HG03354 (cell line): ENCODE measurements around the gene AADAT.

ENCODE experiments used
- ATAC-seq: cut with Tn5 transposase; IDR thresholded peaks from one replicate; pipeline ENCODE4 v1.9.1; 2021; ENCODE audit warnings: mild to moderate bottlenecking; ENCODE audit not compliant: unreplicated experiment, poor library complexity, severe bottlenecking

Gene AADAT

DNA sequence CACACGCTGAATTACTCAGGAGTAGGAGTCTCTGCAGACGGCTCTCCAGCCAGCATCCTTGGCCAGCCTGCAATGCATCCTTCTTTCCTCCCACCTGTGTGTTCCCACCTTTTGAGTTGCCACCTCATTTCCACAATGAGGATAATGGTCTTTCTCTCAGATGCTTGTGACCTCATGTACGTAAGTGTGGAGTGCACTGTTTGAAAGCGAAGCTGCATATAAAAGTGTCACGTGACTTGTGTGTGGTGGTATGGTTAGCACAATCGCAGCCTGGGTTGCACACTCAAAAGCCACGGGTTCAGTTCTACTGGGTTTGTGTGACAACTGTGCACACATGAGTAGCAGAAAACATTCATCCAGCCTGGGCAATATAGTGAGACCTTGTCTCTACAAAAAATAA lies 51.5 kb downstream of the AADAT start:
- ATAC-seq: no peak

DNA sequence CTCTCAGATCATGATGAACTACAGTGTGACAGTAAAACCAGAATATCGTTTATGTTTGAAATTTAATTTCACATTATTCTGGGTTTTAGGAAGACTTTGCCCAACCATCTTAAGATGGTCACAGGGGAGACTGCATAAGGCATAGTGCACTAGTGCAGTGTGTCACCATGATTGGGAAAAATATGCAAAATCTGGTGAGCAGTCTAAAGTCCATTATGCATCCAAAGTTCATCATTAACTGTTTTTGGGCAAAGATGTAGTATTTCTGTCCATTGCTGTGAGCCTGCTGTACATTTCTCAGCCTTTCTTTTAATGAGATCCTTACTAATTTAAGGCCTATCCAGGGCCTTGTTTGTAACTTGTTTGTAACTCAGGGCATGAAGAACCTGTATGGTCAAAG lies 52.3 kb downstream of the AADAT start:
- no peak for ATAC-seq

DNA sequence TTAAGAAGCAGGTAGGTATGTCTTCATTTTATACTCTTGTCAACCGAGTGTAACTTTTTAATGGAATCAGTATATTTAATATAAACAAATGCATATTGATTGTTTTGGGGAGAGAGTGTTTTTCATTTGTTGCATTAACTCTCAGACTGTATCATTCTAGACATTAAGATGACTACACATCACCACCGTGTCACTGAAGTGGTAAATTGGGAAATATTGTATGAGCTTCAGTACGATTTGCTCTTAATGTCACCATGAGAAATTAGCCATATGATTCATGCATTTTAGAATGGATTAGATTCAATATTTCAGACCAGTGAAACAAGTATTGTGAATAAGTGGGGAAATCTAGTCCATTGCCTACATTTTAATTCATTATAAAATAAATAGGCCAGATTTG lies 53.9 kb downstream of the AADAT start:
- ATAC-seq: no peak

DNA sequence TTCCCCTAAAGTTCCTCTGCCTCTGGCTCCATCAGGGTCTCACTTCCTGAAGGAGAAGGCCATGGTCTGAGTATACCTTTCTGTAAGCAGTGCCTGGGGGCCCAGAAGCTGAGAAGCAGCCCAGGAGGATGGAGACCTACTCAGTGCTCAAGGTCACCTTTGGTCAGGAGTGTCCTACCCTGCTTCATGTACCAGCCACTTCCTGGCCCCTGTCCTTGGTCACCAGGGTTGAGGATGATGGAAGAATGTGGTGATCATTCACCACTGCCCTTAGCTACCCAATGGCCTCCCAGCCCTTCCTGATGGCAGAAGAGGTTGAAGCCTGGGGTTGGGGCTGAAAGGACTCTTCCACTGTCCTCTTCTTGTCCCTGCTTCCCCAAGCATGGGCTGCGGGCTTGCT lies 54.5 kb downstream of the AADAT start:
- no peak for ATAC-seq

GRCh38 chr4:170033999-170034398 lies 55.8 kb downstream of the AADAT start:
- no peak for ATAC-seq

- no peak for ATAC-seq
Observed at GRCh38 chr4:170030121-170030520, 59.6 kb downstream of the AADAT start.

DNA sequence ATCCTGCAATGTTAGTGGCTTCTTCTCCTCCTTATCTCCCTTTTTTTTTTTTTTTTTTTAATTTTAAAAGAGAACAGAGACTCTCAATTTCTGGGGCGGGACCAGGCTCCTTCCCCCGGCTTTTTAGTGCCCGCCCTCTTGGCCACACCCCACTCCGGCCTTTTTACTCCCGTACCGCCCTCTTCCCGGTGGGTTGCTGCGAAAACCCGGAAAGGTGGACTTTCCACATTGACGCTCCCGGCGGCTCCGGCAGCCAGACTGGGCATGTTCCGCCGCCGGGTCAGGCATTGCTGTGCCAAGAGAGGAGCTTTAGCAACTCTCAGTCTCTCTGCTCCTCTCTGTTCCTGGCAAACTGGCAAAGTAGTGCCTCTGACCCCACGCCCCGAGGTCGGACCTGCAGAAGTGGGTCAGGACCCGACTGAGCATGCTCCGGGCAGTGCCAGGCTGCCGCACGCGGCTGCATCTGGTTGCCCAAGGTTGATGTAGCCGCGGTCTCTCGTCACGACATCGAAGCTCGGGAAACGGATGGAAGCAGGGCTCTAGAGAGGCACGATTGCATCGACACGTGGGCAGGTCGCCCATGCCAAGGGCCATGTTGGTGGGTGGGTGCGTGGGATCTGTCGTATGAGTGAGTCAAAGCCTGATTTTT lies 62.5 kb downstream of the AADAT start:
- peak; percentile 82 for ATAC-seq

GRCh38 chr4:170026253-170027021 lies 63.3 kb downstream of the AADAT start, which contains the start of gene MFAP3L:
Gene MFAP3L, minus strand, starts transcription at chr4:170026395. Its CDS starts 20,518 bp downstream, at chr4:170005877.
- ATAC-seq: peak; percentile 85

GRCh38 chr4:170025523-170026252 lies 64.1 kb downstream of the AADAT start:
- ATAC-seq: no peak

- no peak for ATAC-seq
Observed at GRCh38 chr4:170022211-170022610, 67.5 kb downstream of the AADAT start.

DNA sequence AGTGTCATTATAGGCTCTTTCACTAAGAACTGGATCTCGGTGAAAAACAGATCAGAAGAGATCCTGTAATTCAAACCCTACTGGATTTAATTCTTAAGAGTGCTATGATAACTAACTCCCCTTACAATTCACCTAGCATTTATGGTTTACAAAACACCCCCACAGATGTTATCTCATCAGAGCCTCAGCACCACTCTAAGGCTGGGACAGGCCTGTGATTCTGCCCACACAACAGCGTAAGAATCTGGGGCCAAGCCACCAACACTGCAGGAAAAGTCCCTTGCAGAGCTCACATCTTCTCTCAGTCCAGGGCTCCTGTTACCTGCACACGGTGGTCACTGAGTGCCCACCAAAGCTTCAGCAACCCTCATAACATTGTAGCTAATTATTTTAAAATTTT lies 72.5 kb downstream of the AADAT start:
- ATAC-seq: no peak

DNA sequence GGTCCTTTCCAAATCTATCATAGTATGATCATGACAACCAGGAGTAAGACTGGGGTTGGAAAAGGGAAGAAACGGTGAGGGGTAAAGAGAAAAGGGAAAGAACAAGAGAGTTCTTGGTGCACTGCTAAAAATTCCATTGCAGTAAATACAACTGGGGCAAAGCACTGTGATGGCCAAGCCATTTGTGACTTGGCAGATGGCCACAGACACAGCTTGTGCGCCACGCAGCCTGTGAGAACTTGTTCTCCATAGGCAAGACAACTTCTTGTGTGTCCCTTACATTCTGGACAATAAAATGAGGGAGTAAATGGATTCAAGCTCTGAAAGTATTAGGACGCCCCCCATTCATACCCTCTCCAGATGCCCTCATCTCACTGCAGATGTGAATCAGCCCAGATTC lies 74.5 kb downstream of the AADAT start:
- ATAC-seq: no peak

GRCh38 chr4:170014359-170015011 lies 75.3 kb downstream of the AADAT start:
- ATAC-seq: no peak

DNA sequence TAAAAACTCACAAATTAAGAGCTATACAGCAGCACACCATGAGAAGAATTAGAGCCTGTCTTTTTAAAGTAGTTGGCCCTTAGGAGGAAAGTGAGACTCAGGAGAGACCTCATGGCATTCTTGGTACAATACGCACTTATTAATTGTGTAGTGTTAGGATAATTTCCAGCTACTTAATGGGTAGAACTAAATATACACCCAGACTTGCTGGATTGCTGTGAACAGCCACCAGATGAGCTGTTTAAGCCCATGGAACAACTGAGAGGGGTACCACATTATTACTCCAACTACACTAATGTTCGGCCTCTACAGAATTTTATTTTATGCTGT lies 77.2 kb downstream of the AADAT start:
- no peak for ATAC-seq

- ATAC-seq: no peak
Observed at GRCh38 chr4:170011921-170012628, 77.7 kb downstream of the AADAT start.
